OCI-LY1 (cell line): ENCODE results near the gene ZNF839.

Experiments used
- CTCF ChIP-seq: fragments of 200-600 bp; sonication (generic), shearing (Covaris generic); IDR thresholded peaks from 2 replicates; pipeline ENCODE4 v1.5.1; 2017; ENCODE audit warnings: mild to moderate bottlenecking, antibody characterized with exemption, low read length, moderate library complexity, mixed read lengths
- EZH2 ChIP-seq: fragments of 200-600 bp; sonication (generic), shearing (Covaris generic); IDR thresholded peaks from 2 replicates; pipeline ENCODE4 v1.8.0; 2017; ENCODE audit warnings: borderline replicate concordance, mixed run types, mild to moderate bottlenecking, antibody characterized with exemption, low read length, moderate library complexity, mixed read lengths

- TF ChIP-seq CTCF, result no peak
- TF ChIP-seq EZH2, result no peak
These were observed 41.5 kb upstream of the ZNF839 start for GRCh38 chr14:102277874-102278630.
